ENCODE data around the gene STRADB.

DNA sequence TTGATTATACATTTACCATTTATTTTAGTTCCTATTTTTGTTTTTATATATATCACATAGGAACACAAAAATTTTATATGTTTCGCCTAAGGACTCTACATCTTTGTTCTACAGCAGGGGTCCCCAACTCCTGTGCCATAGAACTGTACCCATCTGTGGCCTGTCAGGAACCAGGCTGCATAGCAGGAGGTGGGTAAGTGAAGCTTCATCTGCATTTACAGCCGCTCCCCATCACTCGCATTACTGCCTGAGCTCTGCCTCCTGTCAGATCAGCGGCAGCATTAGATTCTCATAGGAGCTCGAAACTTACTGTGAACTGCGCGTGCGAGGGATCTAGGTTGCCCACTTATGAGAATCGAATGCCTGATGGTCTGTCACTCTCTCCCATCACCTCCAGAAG lies 25.6 kb upstream of the STRADB start:
- TF ChIP-seq MYC (IDR thresholded peaks at IDR 0.05; ENCODE audit: low read depth, low read length) (no peak), CTCF (IDR thresholded peaks at IDR 0.05; ENCODE audit: low read depth, low read length) (no peak), POLR2A (IDR thresholded peaks at IDR 0.05; ENCODE audit: extremely low read depth, insufficient read length) (no peak)
- TF ChIP-seq, protein P1, sequence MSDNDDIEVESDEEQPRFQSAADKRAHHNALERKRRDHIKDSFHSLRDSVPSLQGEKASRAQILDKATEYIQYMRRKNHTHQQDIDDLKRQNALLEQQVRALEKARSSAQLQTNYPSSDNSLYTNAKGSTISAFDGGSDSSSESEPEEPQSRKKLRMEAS (IDR thresholded peaks at IDR 0.05; ENCODE audit: low read depth, low read length): no peak
